H9 (cell line): ENCODE results near the gene JMJD8. TPM values are rescaled to one million over a fixed set of nuclear protein-coding genes. Genes with fewer than 3 reads are reported as not detected.

ENCODE experiments used
- DNase-seq: peaks from one replicate; pipeline ENCODE4 v3.0.0-alpha.2; 2017
- H2AFZ ChIP-seq: one replicate; pipeline ENCODE4 v1.6.1; 2013; ENCODE audit warnings: mild to moderate bottlenecking, low read length, control low read depth, moderate library complexity
- H2AK5ac ChIP-seq: 2 replicates; pipeline ENCODE4 v1.6.1; 2013; ENCODE audit warnings: low read length, control low read depth, mixed read lengths; ENCODE audit not compliant: insufficient read length
- H2BK120ac ChIP-seq: one replicate; pipeline ENCODE4 v1.6.1; 2013; ENCODE audit warnings: low read depth, mild to moderate bottlenecking, low read length, control low read depth, inconsistent platforms; ENCODE audit not compliant: poor library complexity, severe bottlenecking
- H2BK12ac ChIP-seq: 2 replicates; pipeline ENCODE4 v1.6.1; 2013; ENCODE audit warnings: low read length, control low read depth, mixed read lengths, low read depth; ENCODE audit not compliant: insufficient read length
- H2BK15ac ChIP-seq: 2 replicates; pipeline ENCODE4 v1.6.1; 2013; ENCODE audit warnings: low read depth, low read length, control low read depth
- H2BK20ac ChIP-seq: one replicate; pipeline ENCODE4 v1.6.1; 2013; ENCODE audit warnings: low read depth, mild to moderate bottlenecking, low read length, control low read depth, inconsistent platforms; ENCODE audit not compliant: poor library complexity, severe bottlenecking
- H2BK5ac ChIP-seq: 2 replicates; pipeline ENCODE4 v1.6.1; 2013; ENCODE audit warnings: low read length, control low read depth, mixed read lengths; ENCODE audit not compliant: insufficient read length
- H3K14ac ChIP-seq: 2 replicates; pipeline ENCODE4 v1.6.1; 2013; ENCODE audit warnings: low read length, control low read depth; ENCODE audit not compliant: insufficient read depth
- H3K18ac ChIP-seq: 2 replicates; pipeline ENCODE4 v1.6.1; 2013; ENCODE audit warnings: low read depth, mild to moderate bottlenecking, mixed read lengths, low read length, control low read depth; ENCODE audit not compliant: insufficient read length
- H3K23ac ChIP-seq: 2 replicates; pipeline ENCODE4 v1.6.1; 2013; ENCODE audit warnings: low read length, control low read depth, mixed read lengths, low read depth; ENCODE audit not compliant: insufficient read length
- H3K23me2 ChIP-seq: 2 replicates; pipeline ENCODE4 v1.6.1; 2013; ENCODE audit warnings: low read depth, mild to moderate bottlenecking, mixed read lengths, low read length, control low read depth; ENCODE audit not compliant: insufficient read length, poor library complexity, severe bottlenecking
- H3K27ac ChIP-seq: 2 replicates; pipeline ENCODE4 v1.5.1; 2013; ENCODE audit warnings: low read length, control low read depth, mixed read lengths, low read depth; ENCODE audit not compliant: insufficient read length
- H3K27me3 ChIP-seq: 2 replicates; pipeline ENCODE4 v1.6.1; 2013; ENCODE audit warnings: low read length, control low read depth, inconsistent platforms; ENCODE audit not compliant: insufficient read depth
- H3K4ac ChIP-seq: 2 replicates; pipeline ENCODE4 v1.6.1; 2013; ENCODE audit warnings: low read depth, mild to moderate bottlenecking, control low read depth, inconsistent platforms, low read length, moderate library complexity
- H3K4me1 ChIP-seq: 2 replicates; pipeline ENCODE4 v1.6.1; 2013; ENCODE audit warnings: low read length, control low read depth, inconsistent platforms; ENCODE audit not compliant: insufficient read depth
- H3K4me2 ChIP-seq: 2 replicates; pipeline ENCODE4 v1.6.1; 2013; ENCODE audit warnings: low read length, control low read depth, mixed read lengths; ENCODE audit not compliant: insufficient read length, insufficient read depth
- H3K56ac ChIP-seq: 2 replicates; pipeline ENCODE4 v1.6.1; 2013; ENCODE audit warnings: low read depth, mild to moderate bottlenecking, mixed read lengths, low read length, control low read depth; ENCODE audit not compliant: insufficient read length
- H3K79me1 ChIP-seq: 2 replicates; pipeline ENCODE4 v1.6.1; 2013; ENCODE audit warnings: low read depth, mild to moderate bottlenecking, moderate library complexity, low read length, control low read depth, inconsistent platforms; ENCODE audit not compliant: insufficient read depth, poor library complexity, severe bottlenecking
- H3K79me2 ChIP-seq: 2 replicates; pipeline ENCODE4 v1.6.1; 2013; ENCODE audit warnings: low read length, control low read depth, inconsistent platforms; ENCODE audit not compliant: insufficient read depth
- H3K9ac ChIP-seq: 2 replicates; pipeline ENCODE4 v1.6.1; 2013; ENCODE audit warnings: low read length, control low read depth, mixed read lengths; ENCODE audit not compliant: insufficient read length; ENCODE audit errors: extremely low read depth
- H3K9me3 ChIP-seq: one replicate; pipeline ENCODE4 v1.6.1; 2013; ENCODE audit warnings: low read depth, low read length, inconsistent platforms; ENCODE audit not compliant: control insufficient read depth
- H3T11ph ChIP-seq: one replicate; pipeline ENCODE4 v1.6.1; 2013; ENCODE audit warnings: mild to moderate bottlenecking, low read length, control low read depth, inconsistent platforms
- H4K20me1 ChIP-seq: one replicate; pipeline ENCODE4 v1.6.1; 2013; ENCODE audit not compliant: control insufficient read depth, insufficient read length, insufficient read depth
- H4K5ac ChIP-seq: 2 replicates; pipeline ENCODE4 v1.6.1; 2013; ENCODE audit warnings: low read depth, mild to moderate bottlenecking, mixed read lengths, low read length, control low read depth; ENCODE audit not compliant: insufficient read length
- H4K8ac ChIP-seq: replicated peaks from 2 replicates; pipeline ENCODE4 v1.6.1; 2013; ENCODE audit warnings: low read length, control low read depth, mixed read lengths, low read depth; ENCODE audit not compliant: insufficient read length
- H4K91ac ChIP-seq: 2 replicates; pipeline ENCODE4 v1.6.1; 2013; ENCODE audit warnings: low read depth, mild to moderate bottlenecking, moderate library complexity, mixed read lengths, low read length, control low read depth; ENCODE audit not compliant: insufficient read length
- H3K27ac Mint-ChIP-seq, 3 experiments: 2 replicates in 2 of 3; 3 replicates in 1 of 3; pipeline ENCODE4 v1.8.0; 2020 to 2021; ENCODE audit warnings: mixed read lengths in 3 of 3, mild to moderate bottlenecking in 1 of 3, moderate library complexity in 1 of 3
- H3K27me3 Mint-ChIP-seq: 2 replicates; pipeline ENCODE4 v1.8.0; 2021; ENCODE audit warnings: low read depth, mild to moderate bottlenecking, moderate library complexity, mixed read lengths
- H3K36me3 Mint-ChIP-seq, 3 experiments: 2 replicates in 2 of 3; 3 replicates in 1 of 3; pipeline ENCODE4 v1.8.0; 2020 to 2021; ENCODE audit warnings: low read depth in 3 of 3, mixed read lengths in 3 of 3; ENCODE audit not compliant: insufficient read depth in 1 of 3
- H3K4me1 Mint-ChIP-seq, 2 experiments: 2 replicates each; pipeline ENCODE4 v1.8.0; 2020; ENCODE audit warnings: mixed read lengths in 2 of 2
- H3K4me3 Mint-ChIP-seq, 2 experiments: 2 replicates in 1 of 2; 3 replicates in 1 of 2; pipeline ENCODE4 v1.8.0; 2020 to 2021; ENCODE audit warnings: mild to moderate bottlenecking in 2 of 2, mixed read lengths in 2 of 2, moderate library complexity in 1 of 2
- H3K9me3 Mint-ChIP-seq, 2 experiments: 2 replicates in 1 of 2; 3 replicates in 1 of 2; pipeline ENCODE4 v1.8.0; 2020; ENCODE audit warnings: mild to moderate bottlenecking in 2 of 2, mixed read lengths in 2 of 2, moderate library complexity in 1 of 2
- WGBS: extraction: QIAGEN DNeasy Blood & Tissue Kit; methylation state at CpG from one replicate; pipeline ENCODE4 v1.1.7; 2013; ENCODE audit warnings: missing lambda C conversion rate, low lambda C conversion rate, mixed read lengths; ENCODE audit not compliant: insufficient read length; ENCODE audit errors: extremely low coverage; 5-methylcytosine and 5-hydroxymethylcytosine counted together
- total RNA-seq: library from RNA; stranded (reverse); gene quantifications from 2 replicates; pipeline ENCODE4 v1.2.1, GENCODE V29; 2021
- TF ChIP-seq, protein P1 (sequence below): fragments of 200-600 bp; sonication (generic); conservative IDR thresholded peaks from 3 replicates; pipeline ENCODE4 v1.8.0; 2021; ENCODE audit warnings: antibody characterized with exemption, mild to moderate bottlenecking

The JMJD8 gene
- total RNA-seq, 1 experiment from 2014 or later = 52.7 TPM

DNA sequence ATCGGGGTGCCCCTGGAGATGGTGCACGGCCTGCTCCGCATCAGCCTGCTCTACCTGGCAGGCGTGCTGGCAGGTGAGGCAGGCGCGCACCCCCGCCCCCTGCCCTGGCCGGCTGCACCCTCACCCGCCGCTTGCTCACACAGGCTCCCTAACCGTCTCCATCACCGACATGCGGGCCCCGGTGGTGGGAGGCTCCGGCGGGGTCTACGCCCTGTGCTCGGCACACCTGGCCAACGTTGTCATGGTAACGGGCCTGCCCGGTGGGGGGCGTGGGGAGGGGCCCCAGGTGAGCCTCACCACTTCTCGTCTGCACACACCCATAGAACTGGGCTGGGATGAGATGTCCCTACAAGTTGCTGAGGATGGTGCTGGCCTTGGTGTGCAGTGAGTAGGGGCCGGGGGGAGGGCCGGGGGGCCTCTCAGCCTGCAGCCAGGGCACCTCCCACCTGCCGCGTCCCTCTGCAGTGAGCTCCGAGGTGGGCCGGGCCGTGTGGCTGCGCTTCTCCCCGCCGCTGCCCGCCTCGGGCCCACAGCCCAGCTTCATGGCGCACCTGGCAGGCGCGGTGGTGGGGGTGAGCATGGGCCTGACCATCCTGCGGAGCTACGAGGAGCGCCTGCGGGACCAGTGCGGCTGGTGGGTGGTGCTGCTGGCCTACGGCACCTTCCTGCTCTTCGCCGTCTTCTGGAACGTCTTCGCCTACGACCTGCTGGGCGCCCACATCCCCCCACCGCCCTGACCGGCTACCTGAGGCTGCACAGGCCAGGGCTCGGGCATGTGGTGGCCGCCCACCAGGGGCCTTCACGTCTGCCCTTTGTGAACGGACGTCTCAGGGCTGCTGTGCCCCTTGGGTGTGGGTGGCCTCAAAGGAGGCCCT lies 6.6 kb downstream of the JMJD8 start:
- H2AFZ ChIP-seq = no peak overlapping the region
- no peak overlapping the region for H3K4me2 ChIP-seq

More for the DNA sequence above, 6.6 kb downstream of the JMJD8 start:
- H4K20me1 ChIP-seq = no peaks in the 10 kb centered on the region
- no peak overlapping the region for H2BK15ac ChIP-seq
- H4K91ac ChIP-seq = no peak overlapping the region
- H3K23me2 ChIP-seq = peaks cover 15% of the 10 kb centered on the region
- H2BK20ac ChIP-seq = no peak overlapping the region
- H3K9ac ChIP-seq = no peak overlapping the region
- no peak overlapping the region for H3K18ac ChIP-seq
- no CpG with 5 or more reads among the region's 57 CpGs for WGBS
- no peaks in the 10 kb centered on the region for H3K27me3 ChIP-seq
- H3K14ac ChIP-seq = no peak overlapping the region
- Mint-ChIP-seq H3K4me1 (peaks cover 17 to 34% of the 10 kb centered on the region in 2 experiments), H3K36me3 (peaks cover 17 to 25% (median 22%) of the 10 kb centered on the region in 3 experiments; a peak in 6 of 7 replicates), H3K9me3 (no peaks in the 10 kb centered on the region), H3K4me3 (no peak overlapping the region), H3K27ac (no peak overlapping the region), H3K27me3 (peaks cover 3% of the 10 kb centered on the region; the same call in 1 of the 2 replicates)
- TF ChIP-seq, protein P1, sequence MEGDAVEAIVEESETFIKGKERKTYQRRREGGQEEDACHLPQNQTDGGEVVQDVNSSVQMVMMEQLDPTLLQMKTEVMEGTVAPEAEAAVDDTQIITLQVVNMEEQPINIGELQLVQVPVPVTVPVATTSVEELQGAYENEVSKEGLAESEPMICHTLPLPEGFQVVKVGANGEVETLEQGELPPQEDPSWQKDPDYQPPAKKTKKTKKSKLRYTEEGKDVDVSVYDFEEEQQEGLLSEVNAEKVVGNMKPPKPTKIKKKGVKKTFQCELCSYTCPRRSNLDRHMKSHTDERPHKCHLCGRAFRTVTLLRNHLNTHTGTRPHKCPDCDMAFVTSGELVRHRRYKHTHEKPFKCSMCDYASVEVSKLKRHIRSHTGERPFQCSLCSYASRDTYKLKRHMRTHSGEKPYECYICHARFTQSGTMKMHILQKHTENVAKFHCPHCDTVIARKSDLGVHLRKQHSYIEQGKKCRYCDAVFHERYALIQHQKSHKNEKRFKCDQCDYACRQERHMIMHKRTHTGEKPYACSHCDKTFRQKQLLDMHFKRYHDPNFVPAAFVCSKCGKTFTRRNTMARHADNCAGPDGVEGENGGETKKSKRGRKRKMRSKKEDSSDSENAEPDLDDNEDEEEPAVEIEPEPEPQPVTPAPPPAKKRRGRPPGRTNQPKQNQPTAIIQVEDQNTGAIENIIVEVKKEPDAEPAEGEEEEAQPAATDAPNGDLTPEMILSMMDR = no peak
- no peak overlapping the region for H2BK5ac ChIP-seq
- H3K4me1 ChIP-seq = no peaks in the 10 kb centered on the region
- DNase-seq = peak; percentile 67
- no peak overlapping the region for H3K27ac ChIP-seq
- no peak overlapping the region for H3K23ac ChIP-seq
- H3K56ac ChIP-seq = no peak overlapping the region
- H2BK120ac ChIP-seq = no peak overlapping the region
- no peak overlapping the region for H2AK5ac ChIP-seq
- H3K79me1 ChIP-seq = no peaks in the 10 kb centered on the region
- no peak overlapping the region for H4K8ac ChIP-seq
- H3K79me2 ChIP-seq = peaks cover 2% of the 10 kb centered on the region; the same call in 1 of the 2 replicates
- H3K4ac ChIP-seq = no peak overlapping the region
- H2BK12ac ChIP-seq = no peak overlapping the region
- no peak overlapping the region for H4K5ac ChIP-seq
- no peaks in the 10 kb centered on the region for H3K9me3 ChIP-seq
- no peak overlapping the region for H3T11ph ChIP-seq
